ENCODE results near the gene LRIT2. TPM values are rescaled to one million over a fixed set of nuclear protein-coding genes. Genes with fewer than 3 reads are reported as not detected.

LRIT2 gene
- total and polyA plus RNA-seq, 4 donors = not detected

GRCh38 chr10:84214612-84215235, 10.6 kb downstream of the LRIT2 start:
- DNase-seq (no peak), ATAC-seq (ENCODE audit: insufficient read depth, low FRiP score) (no peak)
- TF ChIP-seq, protein P1, sequence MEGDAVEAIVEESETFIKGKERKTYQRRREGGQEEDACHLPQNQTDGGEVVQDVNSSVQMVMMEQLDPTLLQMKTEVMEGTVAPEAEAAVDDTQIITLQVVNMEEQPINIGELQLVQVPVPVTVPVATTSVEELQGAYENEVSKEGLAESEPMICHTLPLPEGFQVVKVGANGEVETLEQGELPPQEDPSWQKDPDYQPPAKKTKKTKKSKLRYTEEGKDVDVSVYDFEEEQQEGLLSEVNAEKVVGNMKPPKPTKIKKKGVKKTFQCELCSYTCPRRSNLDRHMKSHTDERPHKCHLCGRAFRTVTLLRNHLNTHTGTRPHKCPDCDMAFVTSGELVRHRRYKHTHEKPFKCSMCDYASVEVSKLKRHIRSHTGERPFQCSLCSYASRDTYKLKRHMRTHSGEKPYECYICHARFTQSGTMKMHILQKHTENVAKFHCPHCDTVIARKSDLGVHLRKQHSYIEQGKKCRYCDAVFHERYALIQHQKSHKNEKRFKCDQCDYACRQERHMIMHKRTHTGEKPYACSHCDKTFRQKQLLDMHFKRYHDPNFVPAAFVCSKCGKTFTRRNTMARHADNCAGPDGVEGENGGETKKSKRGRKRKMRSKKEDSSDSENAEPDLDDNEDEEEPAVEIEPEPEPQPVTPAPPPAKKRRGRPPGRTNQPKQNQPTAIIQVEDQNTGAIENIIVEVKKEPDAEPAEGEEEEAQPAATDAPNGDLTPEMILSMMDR (IDR thresholded peaks at IDR 0.05; ENCODE audit: control extremely low read depth, extremely low read depth) = no peak
- no peak overlapping the region for H3K9ac ChIP-seq (ENCODE audit: insufficient read depth in 1 of 2, low read length in 2 of 2)
- WGBS, 2 donors = 54 to 55% methylated on average over 12 of the region's 12 CpGs
- no peak overlapping the region for H3K27ac ChIP-seq (ENCODE audit: low read depth in 1 of 2, low read length in 1 of 2)
- H3K4me3 ChIP-seq = no peak overlapping the region
- H3K4me1 ChIP-seq (ENCODE audit: control insufficient read depth in 5 of 5, insufficient read depth in 5 of 5, low read length in 5 of 5) = no peaks in the 10 kb centered on the region
- no peaks in the 10 kb centered on the region for H3K27me3 ChIP-seq (ENCODE audit: control insufficient read depth in 3 of 3, insufficient read depth in 3 of 3, low read length in 2 of 3)
- peaks cover 0 to 3% (median 0%) of the 10 kb centered on the region in 4 donors for H3K9me3 ChIP-seq (ENCODE audit: control insufficient read depth in 4 of 4, insufficient read depth in 3 of 4, low read length in 3 of 4)
- H3K36me3 ChIP-seq (ENCODE audit: control insufficient read depth in 4 of 4, insufficient read depth in 4 of 4, low read length in 4 of 4) = no peaks in the 10 kb centered on the region

- no peak overlapping the region for H3K9ac ChIP-seq (ENCODE audit: insufficient read depth in 1 of 2, low read length in 2 of 2)
- TF ChIP-seq, protein P1 (IDR thresholded peaks at IDR 0.05; ENCODE audit: control extremely low read depth, extremely low read depth) = no peak
These were observed 11.2 kb downstream of the LRIT2 start for GRCh38 chr10:84214046-84214572.

GRCh38 chr10:84213076-84213475, 12.3 kb downstream of the LRIT2 start:
- Histone ChIP-seq H3K27ac (ENCODE audit: low read depth in 1 of 2, low read length in 1 of 2) (no peak overlapping the region), H3K9ac (ENCODE audit: insufficient read depth in 1 of 2, low read length in 2 of 2) (no peak overlapping the region), H3K4me3 (no peak overlapping the region), H3K36me3 (ENCODE audit: control insufficient read depth in 4 of 4, insufficient read depth in 4 of 4, low read length in 4 of 4) (no peaks in the 10 kb centered on the region), H3K27me3 (ENCODE audit: control insufficient read depth in 3 of 3, insufficient read depth in 3 of 3, low read length in 2 of 3) (peaks cover 0 to 4% (median 0%) of the 10 kb centered on the region in 3 donors), H3K9me3 (ENCODE audit: control insufficient read depth in 4 of 4, insufficient read depth in 3 of 4, low read length in 3 of 4) (peaks cover 0 to under 1% (median 0%) of the 10 kb centered on the region in 4 donors), H3K4me1 (ENCODE audit: control insufficient read depth in 5 of 5, insufficient read depth in 5 of 5, low read length in 5 of 5) (no peaks in the 10 kb centered on the region)
- whole genome bisulfite sequencing, 2 donors = 91 to 92% methylated on average over 11 of the region's 11 CpGs
- DNase-seq (no peak), ATAC-seq (ENCODE audit: insufficient read depth, low FRiP score) (no peak)
- TF ChIP-seq, protein P1 (IDR thresholded peaks at IDR 0.05; ENCODE audit: control extremely low read depth, extremely low read depth) = no peak

More at GRCh38 chr10:84214046-84214572, 11.2 kb downstream of the LRIT2 start:
- no peaks in the 10 kb centered on the region for H3K27me3 ChIP-seq (ENCODE audit: control insufficient read depth in 3 of 3, insufficient read depth in 3 of 3, low read length in 2 of 3)
- no peaks in the 10 kb centered on the region for H3K36me3 ChIP-seq (ENCODE audit: control insufficient read depth in 4 of 4, insufficient read depth in 4 of 4, low read length in 4 of 4)
- no peak for DNase-seq
- H3K4me3 ChIP-seq = no peak overlapping the region
- H3K9me3 ChIP-seq (ENCODE audit: control insufficient read depth in 4 of 4, insufficient read depth in 3 of 4, low read length in 3 of 4) = no peaks in the 10 kb centered on the region
- no peak overlapping the region for H3K27ac ChIP-seq (ENCODE audit: low read depth in 1 of 2, low read length in 1 of 2)
- H3K4me1 ChIP-seq (ENCODE audit: control insufficient read depth in 5 of 5, insufficient read depth in 5 of 5, low read length in 5 of 5) = no peaks in the 10 kb centered on the region
- ATAC-seq (ENCODE audit: insufficient read depth, low FRiP score) = peak; percentile 9
- WGBS, 2 donors = 69 to 74% methylated on average over 25 of the region's 25 CpGs

Measured in lung (tissue), 12 donors.